ENCODE data around the gene SMC1B. TPM values are rescaled to one million over a fixed set of nuclear protein-coding genes. Genes with fewer than 3 reads are reported as not detected.
"Not testable (repeated sequence)": the region's sequence is repeated elsewhere in the genome, so short reads cannot be mapped to it uniquely, and the experiment has no call there.

The SMC1B gene
- total RNA-seq, 1 donor from 2014 or later, result 0.83 TPM

DNA sequence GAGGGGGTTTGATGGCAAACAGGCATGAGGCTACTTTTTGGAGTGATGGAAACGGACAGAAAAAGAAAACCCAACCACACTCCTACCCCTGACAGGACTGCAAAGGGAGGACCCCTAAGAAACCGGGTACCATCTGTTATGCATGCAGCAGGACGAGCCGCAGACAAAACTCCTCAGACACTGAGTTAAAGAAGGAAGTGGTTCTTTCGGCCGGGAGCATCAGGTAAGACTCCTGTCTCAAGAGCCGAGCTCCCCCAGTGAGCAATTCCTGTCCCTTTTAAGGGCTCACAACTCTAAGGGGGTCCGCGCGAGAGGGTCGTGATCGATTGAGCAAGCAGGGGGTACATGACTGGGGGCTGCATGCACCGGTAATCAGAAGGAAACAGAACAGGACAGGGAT lies 27.3 kb upstream of the SMC1B start:
- DNase-seq (ENCODE audit: low spot score); H3K36me3 Mint-ChIP-seq (ENCODE audit: low read depth); H3K9me3 Mint-ChIP-seq; H3K27ac Mint-ChIP-seq: not testable (repeated sequence)
- intact Hi-C loops (cut with micrococcal nuclease), result loop anchor here (5.0 kb wide), 1 partner anchor 112 kb away; no protein-coding TSS in a partner anchor
- H3K27me3 Mint-ChIP-seq (ENCODE audit: insufficient read depth), result peaks cover 16% of the 10 kb centered on the region
- H3K4me1 Mint-ChIP-seq (ENCODE audit: low read depth), result peaks cover 15% of the 10 kb centered on the region
- H3K4me3 Mint-ChIP-seq, result peak overlapping the region; percentile 34

DNA sequence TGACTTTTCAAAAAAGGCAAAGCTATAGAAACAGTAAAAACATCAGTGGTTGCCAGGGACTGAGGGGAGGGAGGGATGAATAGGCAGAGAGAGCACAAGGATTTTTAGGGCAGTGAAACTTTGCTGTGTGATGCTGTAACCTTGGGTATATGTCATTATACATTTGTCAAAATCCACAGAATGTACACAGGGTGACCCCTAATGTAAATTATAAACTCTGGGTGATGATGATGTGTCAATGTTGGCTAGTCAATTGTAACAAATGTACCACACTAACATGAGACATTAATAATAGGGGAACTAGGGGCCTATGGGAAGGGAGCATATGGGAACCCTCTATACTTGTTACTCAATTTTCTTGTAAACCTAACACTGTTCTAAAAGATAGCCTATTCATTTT lies 24.9 kb upstream of the SMC1B start:
- no peaks in the 10 kb centered on the region for H3K9me3 Mint-ChIP-seq
- no peak for DNase-seq (ENCODE audit: low spot score)
- H3K36me3 Mint-ChIP-seq (ENCODE audit: low read depth), result no peaks in the 10 kb centered on the region
- H3K27me3 Mint-ChIP-seq (ENCODE audit: insufficient read depth), result peaks cover 12% of the 10 kb centered on the region
- H3K4me3 Mint-ChIP-seq, result no peak overlapping the region
- peaks cover 22% of the 10 kb centered on the region for H3K4me1 Mint-ChIP-seq (ENCODE audit: low read depth)
- H3K27ac Mint-ChIP-seq, result no peak overlapping the region
- intact Hi-C loops (cut with micrococcal nuclease), result no loop called here

DNA sequence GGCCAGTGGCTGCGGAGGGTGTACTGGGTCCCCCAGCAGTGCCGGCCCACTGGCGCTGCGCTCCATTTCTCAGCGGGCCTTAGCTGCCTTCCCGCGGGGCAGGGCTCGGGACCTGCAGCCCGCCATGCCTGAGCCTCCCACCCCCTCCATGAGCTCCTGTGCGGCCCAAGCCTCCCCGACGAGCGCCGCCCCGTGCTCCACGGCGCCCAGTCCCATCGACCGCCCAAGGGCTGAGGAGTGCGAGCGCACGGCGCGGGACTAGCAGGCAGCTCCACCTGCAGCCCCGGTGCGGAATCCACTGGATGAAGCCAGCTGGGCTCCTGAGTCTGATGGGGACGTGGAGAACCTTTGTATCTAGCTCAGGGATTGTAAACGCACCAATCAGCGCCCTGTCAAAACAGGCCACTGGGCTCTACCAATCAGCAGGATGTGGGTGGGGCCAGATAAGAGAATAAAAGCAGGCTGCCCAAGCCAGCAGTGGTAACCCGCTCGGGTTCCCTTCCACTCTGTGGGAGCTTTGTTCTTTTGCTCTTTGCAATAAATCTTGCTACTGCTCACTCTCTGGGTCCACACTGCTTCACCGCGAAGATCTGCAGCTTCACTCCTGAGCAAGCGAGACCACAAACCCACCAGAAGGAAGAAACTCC lies 23.6 kb upstream of the SMC1B start:
- H3K9me3 Mint-ChIP-seq; intact Hi-C loops (cut with micrococcal nuclease); DNase-seq (ENCODE audit: low spot score); H3K27ac Mint-ChIP-seq; H3K36me3 Mint-ChIP-seq (ENCODE audit: low read depth); H3K4me3 Mint-ChIP-seq: not testable (repeated sequence)
- peaks cover 22% of the 10 kb centered on the region for H3K4me1 Mint-ChIP-seq (ENCODE audit: low read depth)
- peaks cover 10% of the 10 kb centered on the region for H3K27me3 Mint-ChIP-seq (ENCODE audit: insufficient read depth)

DNA sequence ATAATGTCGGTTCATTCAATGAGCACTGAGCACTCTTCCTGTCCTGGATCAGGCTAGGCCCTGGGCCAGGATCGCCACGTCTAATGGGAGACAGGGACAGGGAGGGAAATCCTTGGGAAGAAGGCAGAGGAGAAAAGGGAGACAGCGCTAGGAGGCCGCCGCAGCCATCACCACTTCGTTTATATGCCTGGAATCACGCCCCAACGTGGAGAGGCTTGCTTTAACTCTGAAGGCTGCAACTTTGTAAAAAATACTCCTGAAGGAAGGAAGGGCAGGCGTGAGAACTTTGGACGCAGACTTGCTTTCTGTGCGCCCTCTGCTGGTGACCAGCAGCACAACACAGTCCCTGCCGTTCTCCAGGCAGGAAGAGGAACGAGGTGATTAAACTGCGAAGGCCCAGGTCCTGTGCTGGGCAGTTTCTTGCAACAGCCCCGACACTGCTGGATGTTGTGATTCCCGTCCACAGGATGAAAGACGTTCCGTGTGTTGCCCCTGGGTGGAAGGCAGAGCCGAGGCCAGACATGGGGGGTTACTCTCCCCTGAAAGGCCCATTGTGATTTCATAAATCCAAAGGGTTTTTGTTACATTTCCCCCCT lies 22.2 kb upstream of the SMC1B start:
- H3K27ac Mint-ChIP-seq, result peak overlapping the region; percentile 29
- DNase-seq (ENCODE audit: low spot score), result peak; percentile 71
- intact Hi-C loops (cut with micrococcal nuclease), result loop anchor here (1.0 kb wide), 2 partner anchors 21 to 166 kb away; no protein-coding TSS in a partner anchor
- H3K4me3 Mint-ChIP-seq, result no peak overlapping the region
- peaks cover 8% of the 10 kb centered on the region for H3K27me3 Mint-ChIP-seq (ENCODE audit: insufficient read depth)
- H3K36me3 Mint-ChIP-seq (ENCODE audit: low read depth), result no peaks in the 10 kb centered on the region
- H3K9me3 Mint-ChIP-seq, result no peaks in the 10 kb centered on the region
- H3K4me1 Mint-ChIP-seq (ENCODE audit: low read depth), result peaks cover 14% of the 10 kb centered on the region

DNA sequence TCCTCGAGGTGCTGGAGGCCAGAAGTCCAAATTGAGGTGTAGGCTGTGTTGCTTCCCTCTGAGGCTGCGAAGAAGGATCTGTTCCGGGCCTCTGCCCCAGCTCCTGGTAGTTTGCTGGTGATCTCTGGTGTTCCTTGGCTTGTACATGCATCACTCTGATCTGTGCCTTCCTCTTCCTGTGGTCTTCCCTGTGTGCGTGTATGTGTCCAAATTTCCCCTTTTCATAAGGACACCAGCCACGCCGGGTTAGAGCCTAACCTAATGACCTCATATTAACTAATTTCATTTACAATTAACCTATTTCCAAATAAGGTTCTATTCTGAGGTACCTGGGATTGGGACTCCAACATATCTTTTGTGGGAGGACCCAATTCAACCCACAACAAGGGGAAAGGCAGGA lies 21.6 kb upstream of the SMC1B start:
- no peaks in the 10 kb centered on the region for H3K9me3 Mint-ChIP-seq
- H3K4me3 Mint-ChIP-seq, result no peak overlapping the region
- H3K27ac Mint-ChIP-seq, result no peak overlapping the region
- H3K36me3 Mint-ChIP-seq (ENCODE audit: low read depth), result no peaks in the 10 kb centered on the region
- intact Hi-C loops (cut with micrococcal nuclease), result loop anchor here (1.0 kb wide), 2 partner anchors 21 to 166 kb away; no protein-coding TSS in a partner anchor
- peaks cover 3% of the 10 kb centered on the region for H3K27me3 Mint-ChIP-seq (ENCODE audit: insufficient read depth)
- DNase-seq (ENCODE audit: low spot score), result no peak
- peaks cover 10% of the 10 kb centered on the region for H3K4me1 Mint-ChIP-seq (ENCODE audit: low read depth)

DNA sequence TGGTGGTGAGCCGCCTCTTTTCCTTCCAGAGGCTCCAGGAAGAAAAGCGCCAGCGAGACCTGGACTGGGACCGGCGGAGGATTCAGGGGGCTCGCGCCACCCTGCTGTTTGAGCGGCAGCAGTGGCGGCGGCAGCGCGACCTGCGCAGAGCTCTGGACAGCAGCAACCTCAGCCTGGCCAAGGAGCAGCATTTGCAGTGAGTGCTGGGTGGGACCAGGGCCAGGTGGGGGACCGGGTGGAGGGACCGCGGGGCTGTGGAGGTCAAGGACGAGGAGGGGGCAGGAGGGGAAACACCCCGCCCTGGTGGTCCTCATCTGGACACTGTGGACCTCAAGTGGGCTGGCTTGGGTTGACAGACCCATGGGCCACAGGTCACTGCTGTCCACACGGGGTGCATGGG lies 17.5 kb upstream of the SMC1B start:
- intact Hi-C loops (cut with micrococcal nuclease), result no loop called here
- DNase-seq (ENCODE audit: low spot score), result no peak
- H3K27me3 Mint-ChIP-seq (ENCODE audit: insufficient read depth), result peaks cover 1% of the 10 kb centered on the region
- peaks cover 7% of the 10 kb centered on the region for H3K9me3 Mint-ChIP-seq
- no peak overlapping the region for H3K27ac Mint-ChIP-seq
- H3K4me1 Mint-ChIP-seq (ENCODE audit: low read depth), result peaks cover 9% of the 10 kb centered on the region
- H3K36me3 Mint-ChIP-seq (ENCODE audit: low read depth), result peaks cover 10% of the 10 kb centered on the region
- H3K4me3 Mint-ChIP-seq, result no peak overlapping the region

DNA sequence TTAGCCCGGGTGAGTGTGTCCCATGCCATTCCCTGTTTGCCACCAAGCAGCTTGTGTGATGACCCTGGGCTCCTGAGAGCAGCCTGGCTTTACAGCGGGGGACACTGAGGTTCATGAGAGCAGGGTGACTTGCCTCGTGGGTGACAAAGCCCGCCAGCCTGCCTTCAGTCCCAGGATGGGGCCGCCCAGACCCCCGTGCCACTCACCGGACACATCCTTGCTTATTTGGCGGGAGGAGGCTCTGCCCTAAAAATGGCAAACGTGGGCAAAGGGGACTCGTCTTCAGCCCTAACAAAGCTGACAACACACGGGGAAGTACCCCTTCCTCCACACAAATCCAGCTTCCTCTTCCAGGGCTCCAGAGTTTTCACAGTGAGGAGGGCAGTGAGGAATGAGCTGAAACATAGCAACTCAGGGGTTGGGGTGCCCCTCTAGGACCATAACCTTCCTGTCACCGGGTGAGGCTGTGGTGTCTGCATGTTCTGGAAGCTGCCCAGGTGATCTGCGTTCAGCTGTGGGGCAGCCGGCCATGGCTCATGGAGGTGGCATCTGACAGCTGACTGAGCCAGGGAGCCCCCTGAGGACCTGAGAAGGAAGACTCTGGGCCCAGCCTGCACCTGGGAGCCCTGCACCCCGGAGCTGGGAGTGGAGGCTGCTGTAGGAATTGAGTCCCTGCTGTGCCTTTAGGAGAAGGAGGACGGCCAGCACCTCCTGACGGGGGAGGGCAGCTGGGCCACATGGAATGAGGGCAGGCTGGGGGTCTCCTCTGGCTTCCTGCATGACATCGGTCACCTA lies 16.8 kb upstream of the SMC1B start:
- DNase-seq (ENCODE audit: low spot score), result no peak
- Mint-ChIP-seq H3K4me3 (no peak overlapping the region), H3K27me3 (ENCODE audit: insufficient read depth) (peaks cover 1% of the 10 kb centered on the region), H3K27ac (no peak overlapping the region), H3K36me3 (ENCODE audit: low read depth) (peaks cover 10% of the 10 kb centered on the region), H3K9me3 (peaks cover 7% of the 10 kb centered on the region), H3K4me1 (ENCODE audit: low read depth) (peaks cover 2% of the 10 kb centered on the region)
- intact Hi-C loops (cut with micrococcal nuclease), result no loop called here

DNA sequence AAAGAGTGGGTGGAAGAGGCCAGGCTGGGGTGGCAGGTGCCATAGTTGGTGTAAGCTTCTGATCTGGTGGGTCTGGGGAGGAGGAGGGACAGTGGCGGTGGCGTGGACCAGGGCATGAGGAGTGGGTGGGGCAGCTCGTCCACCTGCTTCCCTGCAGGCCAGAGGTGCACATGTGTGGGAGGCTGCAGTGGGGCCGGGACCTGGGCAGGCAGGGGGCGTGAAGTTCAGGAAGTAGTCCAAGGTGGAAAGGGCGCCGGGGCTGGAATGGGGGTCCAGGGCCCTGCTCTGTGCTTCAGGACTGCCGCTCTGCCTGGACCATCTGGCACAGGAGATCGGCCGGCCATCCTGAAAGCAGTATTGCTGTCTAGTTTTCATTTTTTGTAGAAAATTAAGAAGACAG lies 16.0 kb upstream of the SMC1B start:
- H3K36me3 Mint-ChIP-seq (ENCODE audit: low read depth), result peaks cover 10% of the 10 kb centered on the region
- no peak for DNase-seq (ENCODE audit: low spot score)
- intact Hi-C loops (cut with micrococcal nuclease), result no loop called here
- peaks cover 7% of the 10 kb centered on the region for H3K9me3 Mint-ChIP-seq
- no peak overlapping the region for H3K27ac Mint-ChIP-seq
- H3K4me3 Mint-ChIP-seq, result no peak overlapping the region
- peaks cover 1% of the 10 kb centered on the region for H3K27me3 Mint-ChIP-seq (ENCODE audit: insufficient read depth)
- H3K4me1 Mint-ChIP-seq (ENCODE audit: low read depth), result no peaks in the 10 kb centered on the region

DNA sequence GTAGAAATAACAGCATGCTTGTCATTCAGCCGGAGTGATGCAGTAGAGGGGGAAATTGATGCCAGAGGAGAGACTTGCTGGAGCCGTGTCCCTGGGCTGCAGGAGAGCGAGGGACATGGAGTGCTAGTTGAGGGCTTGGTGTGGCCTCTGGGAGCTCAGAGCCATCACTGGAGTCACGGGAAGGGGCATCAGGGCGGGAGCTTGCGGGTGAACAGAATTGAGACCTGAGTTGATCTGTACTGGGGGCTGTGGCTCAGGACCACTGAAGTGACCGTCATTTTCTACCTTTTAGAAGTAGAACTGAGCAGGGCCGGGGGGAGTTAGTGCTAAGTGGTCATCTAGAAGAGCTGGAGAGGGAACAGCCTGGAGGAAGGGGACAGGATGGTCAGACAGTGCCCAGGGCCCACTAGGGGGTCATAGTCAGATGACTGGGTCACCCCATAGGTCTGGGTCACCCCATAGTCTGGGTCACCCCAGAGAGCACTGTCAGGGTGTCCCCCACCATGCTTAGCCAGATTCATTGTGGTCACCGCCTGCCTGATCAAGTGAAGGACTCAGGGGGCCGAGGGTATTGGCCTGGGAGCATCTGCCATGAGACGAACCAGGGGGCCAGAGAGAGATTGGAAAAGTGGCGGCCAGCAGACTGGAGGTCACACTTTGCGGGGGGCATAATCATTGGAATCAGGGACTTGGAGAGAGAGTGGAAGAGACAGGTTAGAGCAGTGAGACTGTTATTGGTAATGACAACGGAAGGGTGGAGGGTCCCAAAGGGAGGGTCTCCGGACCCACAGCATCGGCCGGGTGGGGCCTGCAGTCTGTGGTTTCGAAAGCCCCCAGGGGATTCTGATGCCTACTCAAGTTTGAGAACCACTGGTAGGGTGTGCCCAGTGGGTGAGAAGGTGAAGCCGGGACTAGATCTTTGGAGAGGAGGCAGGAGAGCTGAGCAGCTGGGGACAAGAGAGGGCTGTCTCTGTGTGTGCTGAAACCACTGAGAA lies 15.3 kb upstream of the SMC1B start:
- intact Hi-C loops (cut with micrococcal nuclease), result no loop called here
- no peak overlapping the region for H3K27ac Mint-ChIP-seq
- DNase-seq (ENCODE audit: low spot score), result no peak
- peaks cover 7% of the 10 kb centered on the region for H3K9me3 Mint-ChIP-seq
- peaks cover 10% of the 10 kb centered on the region for H3K36me3 Mint-ChIP-seq (ENCODE audit: low read depth)
- H3K4me3 Mint-ChIP-seq, result no peak overlapping the region
- no peaks in the 10 kb centered on the region for H3K4me1 Mint-ChIP-seq (ENCODE audit: low read depth)
- peaks cover 1% of the 10 kb centered on the region for H3K27me3 Mint-ChIP-seq (ENCODE audit: insufficient read depth)

DNA sequence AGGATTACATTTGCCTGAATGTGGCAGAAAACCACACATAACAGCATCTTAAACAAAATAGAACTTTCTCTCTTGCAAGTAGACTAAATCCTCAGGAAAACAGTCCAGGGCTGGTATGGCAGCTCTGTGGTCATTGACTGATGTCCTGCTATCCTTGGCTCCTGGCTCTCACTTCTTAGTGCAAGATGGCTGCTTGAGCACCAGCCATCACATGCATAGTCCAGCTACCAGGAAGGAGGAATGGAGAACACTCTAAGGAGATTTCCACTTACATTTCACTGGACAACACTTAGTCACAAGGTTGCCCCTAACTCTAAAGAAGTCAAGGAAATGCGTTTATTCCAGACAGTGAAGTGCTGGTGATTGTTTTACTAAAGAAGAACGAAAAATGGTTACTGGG lies 13.7 kb upstream of the SMC1B start:
- Mint-ChIP-seq H3K27me3 (ENCODE audit: insufficient read depth) (peaks cover 1% of the 10 kb centered on the region), H3K4me3 (no peak overlapping the region), H3K36me3 (ENCODE audit: low read depth) (peaks cover 10% of the 10 kb centered on the region), H3K27ac (no peak overlapping the region), H3K4me1 (ENCODE audit: low read depth) (no peaks in the 10 kb centered on the region), H3K9me3 (peaks cover 7% of the 10 kb centered on the region)
- no peak for DNase-seq (ENCODE audit: low spot score)
- intact Hi-C loops (cut with micrococcal nuclease), result no loop called here

DNA sequence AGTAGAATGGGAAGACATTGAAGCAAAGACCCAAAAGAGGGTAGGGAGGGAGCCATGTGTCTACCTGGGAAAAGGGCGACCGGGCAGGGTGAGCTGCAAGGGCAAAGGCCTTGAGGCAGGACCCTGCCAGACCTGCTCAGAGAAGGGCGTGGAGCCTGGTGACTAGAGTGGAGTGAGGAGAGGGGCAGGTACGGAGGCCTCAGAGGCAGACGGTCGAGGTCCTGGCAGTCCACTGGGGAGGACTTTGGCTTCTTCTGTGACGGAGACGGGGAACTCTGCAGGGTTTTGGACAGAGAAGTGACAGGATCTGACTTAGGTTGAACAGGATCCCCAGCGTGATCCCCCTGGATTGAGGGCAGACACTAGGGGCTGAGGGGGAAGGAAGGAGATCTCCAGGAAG lies 13.0 kb upstream of the SMC1B start:
- Mint-ChIP-seq H3K27ac (no peak overlapping the region), H3K4me3 (no peak overlapping the region), H3K36me3 (ENCODE audit: low read depth) (peaks cover 10% of the 10 kb centered on the region), H3K9me3 (peaks cover 7% of the 10 kb centered on the region), H3K4me1 (ENCODE audit: low read depth) (no peaks in the 10 kb centered on the region), H3K27me3 (ENCODE audit: insufficient read depth) (peaks cover 1% of the 10 kb centered on the region)
- intact Hi-C loops (cut with micrococcal nuclease), result no loop called here
- no peak for DNase-seq (ENCODE audit: low spot score)

DNA sequence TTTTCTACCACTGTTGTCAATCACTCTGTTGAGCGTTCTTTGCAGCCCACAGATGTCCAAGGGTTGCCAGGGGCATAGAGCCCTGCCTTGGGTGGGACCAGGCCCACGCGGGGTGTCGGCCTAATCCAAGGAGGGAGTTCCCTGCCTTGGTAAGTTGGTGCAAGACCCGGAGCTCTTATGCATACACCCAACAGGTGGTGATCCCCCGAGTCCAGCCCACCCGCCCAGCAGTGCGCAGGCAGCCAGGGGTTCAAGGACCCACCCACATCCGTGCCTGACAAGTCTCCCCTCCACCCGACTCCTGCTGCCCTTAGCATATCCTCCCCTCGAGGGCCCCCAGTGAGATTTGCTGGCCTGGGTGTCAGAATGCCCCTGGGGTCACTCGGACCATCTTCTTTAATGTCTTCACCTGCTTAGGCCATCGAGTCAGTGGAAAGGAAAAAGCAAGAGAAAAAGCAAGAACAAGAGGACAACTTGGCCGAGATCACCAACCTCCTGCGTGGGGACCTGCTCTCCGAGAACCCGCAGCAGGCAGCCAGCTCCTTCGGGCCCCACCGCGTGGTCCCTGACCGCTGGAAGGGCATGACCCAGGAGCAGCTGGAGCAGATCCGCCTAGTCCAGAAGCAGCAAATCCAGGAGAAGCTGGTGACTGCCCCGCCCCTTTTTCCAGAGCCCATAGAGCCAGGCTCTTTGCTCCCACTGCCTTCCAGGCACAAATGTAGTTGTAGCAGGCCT lies 12.3 kb upstream of the SMC1B start:
- Mint-ChIP-seq H3K4me3 (no peak overlapping the region), H3K27ac (no peak overlapping the region), H3K27me3 (ENCODE audit: insufficient read depth) (peaks cover 1% of the 10 kb centered on the region), H3K4me1 (ENCODE audit: low read depth) (no peaks in the 10 kb centered on the region), H3K36me3 (ENCODE audit: low read depth) (peaks cover 10% of the 10 kb centered on the region), H3K9me3 (peaks cover 7% of the 10 kb centered on the region)
- no peak for DNase-seq (ENCODE audit: low spot score)
- intact Hi-C loops (cut with micrococcal nuclease), result no loop called here
